Activated naive CD4-positive, alpha-beta T cell treated with anti-CD3 and anti-CD28 coated beads, Interleukin-2, amount 50 U/mL, for 16 hours (primary cell): ENCODE results near the gene ATP1A4.

Experiments used
- DNase-seq: peaks from one replicate; pipeline ENCODE4 v3.0.0-alpha.2; 2020

The ATP1A4 gene

GRCh38 chr1:160207771-160208556, 56.6 kb downstream of the ATP1A4 start:
- DNase-seq: no peak

DNA sequence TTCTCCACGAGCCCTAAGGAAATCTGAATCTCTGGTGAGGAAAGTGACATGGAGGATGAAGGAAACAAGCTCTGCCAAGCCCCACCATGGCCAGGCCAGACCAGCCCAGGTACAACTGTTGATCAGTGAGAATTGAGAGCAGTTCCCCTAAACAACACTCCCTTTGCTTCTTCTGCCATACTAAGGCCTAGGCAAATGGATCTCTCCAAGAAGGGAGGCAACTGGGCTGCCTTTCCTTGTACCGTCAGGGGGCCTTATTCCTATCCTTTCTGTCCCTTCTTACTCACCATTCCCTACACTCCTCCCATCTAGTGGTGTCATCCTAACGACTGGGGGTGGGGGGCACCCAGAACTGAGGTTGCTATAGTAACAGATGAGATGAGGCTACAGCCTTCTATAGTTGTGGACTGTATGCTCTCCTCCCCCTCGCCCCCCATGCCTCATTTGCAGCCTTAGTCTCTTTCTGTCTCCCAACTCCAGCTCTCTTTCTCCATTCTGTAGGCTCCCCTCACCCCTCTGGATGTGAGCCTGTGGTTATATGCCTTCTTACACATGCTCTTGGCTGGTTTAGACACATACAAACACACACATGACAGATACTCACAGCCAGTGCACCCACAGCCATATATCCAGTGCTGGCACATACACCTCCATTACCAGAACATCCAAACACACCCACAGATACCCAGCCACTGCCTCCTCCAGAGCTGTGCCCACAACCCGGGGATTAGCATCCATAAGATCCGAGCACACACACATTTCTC, 57.3 kb downstream of the ATP1A4 start:
- no peak for DNase-seq

- no peak for DNase-seq
Observed at GRCh38 chr1:160209321-160210046, 58.1 kb downstream of the ATP1A4 start.

DNA sequence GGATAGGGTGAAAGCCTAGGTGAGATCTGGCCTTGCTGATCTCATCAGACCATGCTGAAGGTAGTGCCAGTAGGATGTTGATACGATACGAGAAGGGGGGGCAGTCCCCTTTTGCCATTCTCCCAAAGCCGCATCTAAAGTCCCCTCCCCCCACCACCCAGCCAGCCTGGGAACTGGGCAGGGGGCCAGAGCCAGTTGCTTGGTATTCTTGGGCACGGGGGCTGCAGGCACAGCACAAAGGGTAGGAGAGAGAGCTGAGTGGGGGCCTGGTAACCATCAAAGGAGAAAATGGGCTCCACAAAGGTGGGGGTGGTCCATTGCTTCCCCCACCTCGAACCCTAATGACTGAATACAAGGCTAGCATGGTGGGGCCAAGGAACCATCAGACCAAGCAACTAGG, 59.2 kb downstream of the ATP1A4 start:
- no peak for DNase-seq

DNA sequence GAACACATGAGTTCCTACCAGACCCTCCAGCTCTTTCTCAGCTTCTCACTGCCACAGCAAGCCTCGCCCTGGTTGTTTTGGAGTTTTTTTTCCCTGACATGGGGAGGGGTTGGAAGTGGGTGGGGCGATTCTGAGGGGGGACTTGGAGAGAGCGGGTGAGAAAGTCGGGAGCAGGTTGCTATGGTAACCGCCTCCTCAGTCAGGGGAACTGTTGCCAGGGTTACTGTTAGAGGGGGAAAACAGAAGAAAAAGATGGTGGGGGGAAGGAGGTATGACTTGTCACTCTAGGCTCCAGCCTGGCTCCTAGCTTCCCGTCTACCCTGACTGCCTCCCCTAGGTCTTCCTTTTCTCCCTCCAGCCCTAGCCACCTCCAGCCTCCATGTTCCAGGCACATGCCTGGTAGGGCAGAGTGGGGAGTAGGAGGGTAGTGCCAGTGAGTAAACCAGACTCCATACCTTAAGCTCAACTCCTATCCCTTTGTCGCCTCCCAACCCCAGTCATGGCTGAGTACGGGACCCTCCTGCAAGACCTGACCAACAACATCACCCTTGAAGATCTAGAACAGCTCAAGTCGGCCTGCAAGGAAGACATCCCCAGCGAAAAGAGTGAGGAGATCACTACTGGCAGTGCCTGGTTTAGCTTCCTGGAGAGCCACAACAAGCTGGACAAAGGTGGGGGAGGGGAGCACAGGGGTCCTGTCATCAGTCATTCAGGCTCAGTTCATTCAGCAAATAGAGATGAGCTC, 59.8 kb downstream of the ATP1A4 start:
- no peak for DNase-seq

- DNase-seq: no peak
Observed at GRCh38 chr1:160214481-160215140, 63.2 kb downstream of the ATP1A4 start.

DNA sequence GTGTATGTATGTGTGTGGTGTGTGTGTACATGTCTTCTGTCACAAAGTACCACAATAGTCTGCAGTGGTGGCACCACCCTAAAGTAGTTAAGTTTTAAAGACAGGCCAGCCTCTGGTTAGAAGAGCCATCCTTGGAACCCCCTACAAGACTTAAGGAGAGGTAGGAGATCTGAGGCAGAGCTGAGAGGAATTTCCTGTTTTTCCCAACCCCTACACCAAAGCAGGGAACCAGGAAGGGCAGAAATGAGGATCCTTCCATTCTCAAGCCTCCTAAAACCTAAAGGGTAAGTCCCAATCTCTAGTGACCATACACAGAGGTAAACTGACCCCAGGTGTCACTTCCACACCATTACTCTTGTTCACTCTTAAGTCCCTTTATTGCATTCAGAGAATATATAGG, 64.9 kb downstream of the ATP1A4 start:
- no peak for DNase-seq

DNA sequence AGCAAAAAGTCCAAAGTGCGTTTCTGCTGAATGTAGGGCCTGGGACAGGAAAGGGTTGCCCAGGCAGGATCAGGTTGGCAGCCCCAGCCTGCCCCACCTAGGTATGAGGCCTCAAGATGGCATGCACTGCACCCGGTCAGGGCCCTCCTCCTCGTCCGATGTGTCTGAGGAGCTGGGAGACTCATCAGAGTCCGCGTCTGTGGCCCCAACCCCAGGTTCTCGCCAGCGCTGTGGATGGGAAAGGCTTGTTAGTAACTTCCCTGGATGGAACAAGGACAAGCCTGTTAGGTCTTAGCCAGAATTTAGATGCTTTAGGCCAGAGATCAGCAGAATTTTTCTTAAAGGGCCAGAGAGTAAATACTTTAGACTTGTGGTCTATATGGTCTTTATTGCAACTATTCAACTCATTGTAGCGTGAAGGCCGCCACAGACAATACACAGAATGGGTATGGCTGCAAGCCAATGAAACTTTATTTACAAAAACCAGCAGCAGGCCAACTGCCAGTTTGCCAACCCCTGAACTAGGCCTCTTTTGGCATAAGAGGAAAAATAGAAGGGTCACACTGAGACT, 66.2 kb downstream of the ATP1A4 start:
- no peak for DNase-seq

GRCh38 chr1:160219062-160219929, 67.9 kb downstream of the ATP1A4 start:
- DNase-seq: no peak

GRCh38 chr1:160220301-160220700, 68.9 kb downstream of the ATP1A4 start:
- DNase-seq: no peak

DNA sequence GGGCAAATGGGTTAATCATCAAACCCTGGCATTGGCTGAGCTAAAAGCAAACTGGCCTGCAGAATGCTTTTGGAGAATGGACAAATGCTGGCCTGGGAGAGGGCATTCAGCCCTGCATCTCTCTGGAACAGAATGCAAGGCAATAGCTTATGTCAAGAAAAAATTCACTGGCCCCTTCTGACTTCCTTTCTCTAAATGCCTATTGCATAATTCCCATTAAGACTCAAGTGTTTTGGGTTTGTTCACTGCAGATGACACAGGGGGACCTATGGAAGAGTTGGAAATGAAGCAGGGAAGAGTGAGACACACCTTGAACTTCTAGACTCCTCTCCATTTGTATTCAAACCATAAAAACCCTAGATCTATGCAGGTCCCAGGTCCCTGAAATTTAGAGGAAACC, 69.7 kb downstream of the ATP1A4 start:
- DNase-seq: no peak

- DNase-seq: no peak
Observed at GRCh38 chr1:160222546-160222945, 71.1 kb downstream of the ATP1A4 start.

- no peak for DNase-seq
Observed at GRCh38 chr1:160224606-160225005, 73.2 kb downstream of the ATP1A4 start.

DNA sequence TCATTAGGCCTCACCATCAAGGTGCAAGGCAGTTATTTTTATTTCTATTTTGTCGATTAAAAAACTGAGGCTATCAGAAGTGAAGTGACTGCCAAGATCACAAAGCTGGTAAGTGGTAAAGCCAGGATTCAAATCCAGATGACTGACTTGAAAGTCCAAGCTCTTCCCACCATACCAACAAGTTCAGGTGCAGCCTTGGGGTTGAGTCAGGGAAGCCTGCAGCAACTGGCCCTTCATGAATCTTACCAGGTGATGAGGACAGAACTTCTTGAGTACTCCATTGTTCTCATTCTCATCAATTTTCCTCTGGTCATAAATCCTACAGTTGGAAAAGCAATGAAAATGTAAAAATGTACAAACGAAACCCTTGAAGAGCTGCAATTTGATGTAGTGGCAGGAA, 73.9 kb downstream of the ATP1A4 start:
- no peak for DNase-seq

- no peak for DNase-seq
Observed at GRCh38 chr1:160226623-160227022, 75.2 kb downstream of the ATP1A4 start.

DNA sequence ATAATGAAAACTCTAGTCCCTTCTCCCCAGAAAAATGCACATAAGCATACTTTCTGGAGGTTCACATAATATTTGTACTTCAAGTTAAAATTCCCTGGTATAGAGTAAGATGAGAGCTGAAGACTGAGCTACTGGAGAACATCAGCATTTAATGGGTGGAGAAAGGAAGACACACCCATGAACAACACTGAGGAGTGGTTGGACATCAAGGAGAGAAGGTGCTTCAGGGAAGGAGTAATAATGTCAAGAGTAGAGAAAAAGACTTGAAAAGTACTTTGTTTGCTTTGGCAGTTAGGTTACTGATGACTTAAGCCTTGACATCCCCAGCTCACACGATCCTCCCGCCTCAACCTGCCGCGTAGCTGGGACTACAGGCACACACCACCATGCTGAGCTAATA, 75.6 kb downstream of the ATP1A4 start:
- no peak for DNase-seq

DNA sequence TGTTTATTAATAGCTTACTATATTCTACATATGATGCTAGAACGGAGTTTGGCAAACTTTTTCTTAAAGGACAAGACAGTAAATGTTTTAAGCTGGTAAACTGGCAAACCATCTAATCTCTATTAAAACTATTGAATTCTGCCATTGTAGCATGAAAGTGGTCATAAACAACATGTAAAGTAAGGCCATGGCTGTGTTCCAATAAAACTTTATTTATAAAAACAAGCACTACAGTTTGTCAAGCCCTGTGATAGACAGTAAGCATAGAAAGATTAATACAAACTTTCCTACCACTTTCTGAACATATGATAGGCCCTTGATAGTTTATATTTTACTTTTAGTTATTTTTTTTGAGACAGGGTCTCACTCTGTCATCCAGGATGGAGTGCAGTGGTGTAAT, 76.2 kb downstream of the ATP1A4 start:
- DNase-seq: no peak

DNA sequence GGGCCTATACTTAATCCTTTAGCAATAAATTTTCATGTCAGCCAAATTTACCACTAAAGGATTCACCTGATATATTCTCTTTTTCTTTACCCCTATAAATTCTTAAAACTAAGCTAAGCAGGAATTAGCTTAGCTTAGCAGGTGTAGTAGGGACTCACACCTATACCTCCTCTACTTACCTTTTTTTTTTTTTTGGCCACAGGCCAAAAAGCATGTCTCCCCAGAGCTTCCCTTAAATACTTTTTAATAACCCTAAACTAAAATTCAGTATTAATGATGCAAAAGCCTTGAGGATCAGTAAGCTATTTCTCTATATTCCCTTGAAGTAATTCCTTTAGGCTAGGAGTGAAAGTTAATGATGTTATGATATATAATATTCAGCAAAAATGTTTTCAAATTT, 77.0 kb downstream of the ATP1A4 start:
- DNase-seq: no peak

DNA sequence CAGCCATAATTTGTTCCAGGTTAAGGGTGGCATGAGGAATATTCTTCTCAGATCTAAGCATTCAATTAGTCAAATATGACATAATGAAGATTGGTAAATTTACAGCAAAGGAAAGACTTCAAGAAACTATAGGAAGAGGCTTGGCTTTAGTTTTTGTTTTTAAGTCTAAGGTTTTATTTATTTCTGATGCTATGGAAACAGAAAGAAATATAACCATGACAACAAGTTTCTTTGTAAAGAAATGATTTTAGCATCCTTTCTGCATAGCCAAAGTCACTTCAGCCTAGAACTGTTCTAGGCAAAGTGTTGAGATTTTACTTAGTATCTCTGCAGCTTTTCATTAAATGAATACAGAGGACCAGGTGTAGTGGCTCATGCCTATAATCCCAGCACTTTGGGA, 81.5 kb downstream of the ATP1A4 start:
- no peak for DNase-seq
